ENCODE results near the gene PDGFRB.

DNA sequence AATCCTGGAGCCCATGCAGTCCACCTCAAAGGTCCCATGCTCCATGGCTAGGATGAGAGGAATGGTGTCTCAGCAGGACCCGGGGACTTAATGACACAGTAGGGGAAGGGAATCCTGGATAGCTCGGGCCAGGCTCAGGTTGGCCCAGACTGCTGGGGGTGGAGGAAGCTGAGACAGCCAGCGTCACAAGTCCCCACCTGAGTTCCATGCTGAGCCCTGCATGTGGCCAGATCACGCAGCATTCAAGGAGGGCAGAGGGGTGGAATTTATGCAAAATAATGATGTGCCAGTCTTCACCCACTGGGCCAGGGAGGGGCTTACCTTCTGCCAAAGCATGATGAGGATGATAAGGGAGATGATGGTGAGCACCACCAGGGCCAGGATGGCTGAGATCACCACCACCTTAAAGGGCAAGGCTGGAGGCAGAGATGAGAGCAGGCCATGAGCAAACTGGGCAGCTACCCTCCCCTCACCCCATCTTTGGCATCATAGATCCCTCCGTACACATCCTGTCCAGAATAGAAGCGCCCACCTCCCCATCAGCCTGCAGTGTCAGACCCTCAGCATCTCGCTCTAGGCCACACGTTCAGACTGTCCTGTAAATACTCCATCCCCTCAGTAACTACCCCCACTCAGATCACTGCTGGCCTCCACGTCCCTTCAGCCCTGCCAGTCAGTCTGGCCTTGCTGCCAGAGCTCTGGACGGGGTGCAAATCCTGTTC is 29.3 kb downstream of the PDGFRB start:
- TF ChIP-seq, protein P1, sequence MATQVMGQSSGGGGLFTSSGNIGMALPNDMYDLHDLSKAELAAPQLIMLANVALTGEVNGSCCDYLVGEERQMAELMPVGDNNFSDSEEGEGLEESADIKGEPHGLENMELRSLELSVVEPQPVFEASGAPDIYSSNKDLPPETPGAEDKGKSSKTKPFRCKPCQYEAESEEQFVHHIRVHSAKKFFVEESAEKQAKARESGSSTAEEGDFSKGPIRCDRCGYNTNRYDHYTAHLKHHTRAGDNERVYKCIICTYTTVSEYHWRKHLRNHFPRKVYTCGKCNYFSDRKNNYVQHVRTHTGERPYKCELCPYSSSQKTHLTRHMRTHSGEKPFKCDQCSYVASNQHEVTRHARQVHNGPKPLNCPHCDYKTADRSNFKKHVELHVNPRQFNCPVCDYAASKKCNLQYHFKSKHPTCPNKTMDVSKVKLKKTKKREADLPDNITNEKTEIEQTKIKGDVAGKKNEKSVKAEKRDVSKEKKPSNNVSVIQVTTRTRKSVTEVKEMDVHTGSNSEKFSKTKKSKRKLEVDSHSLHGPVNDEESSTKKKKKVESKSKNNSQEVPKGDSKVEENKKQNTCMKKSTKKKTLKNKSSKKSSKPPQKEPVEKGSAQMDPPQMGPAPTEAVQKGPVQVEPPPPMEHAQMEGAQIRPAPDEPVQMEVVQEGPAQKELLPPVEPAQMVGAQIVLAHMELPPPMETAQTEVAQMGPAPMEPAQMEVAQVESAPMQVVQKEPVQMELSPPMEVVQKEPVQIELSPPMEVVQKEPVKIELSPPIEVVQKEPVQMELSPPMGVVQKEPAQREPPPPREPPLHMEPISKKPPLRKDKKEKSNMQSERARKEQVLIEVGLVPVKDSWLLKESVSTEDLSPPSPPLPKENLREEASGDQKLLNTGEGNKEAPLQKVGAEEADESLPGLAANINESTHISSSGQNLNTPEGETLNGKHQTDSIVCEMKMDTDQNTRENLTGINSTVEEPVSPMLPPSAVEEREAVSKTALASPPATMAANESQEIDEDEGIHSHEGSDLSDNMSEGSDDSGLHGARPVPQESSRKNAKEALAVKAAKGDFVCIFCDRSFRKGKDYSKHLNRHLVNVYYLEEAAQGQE (IDR thresholded peaks at IDR 0.05; ENCODE audit: insufficient read depth in 1 of 2, low read depth in 2 of 2, low read length in 1 of 2): no peak
- no peak for TF ChIP-seq TCF7L2 (IDR thresholded peaks at IDR 0.05; ENCODE audit: low read depth, low read length)
- TF ChIP-seq, protein P2, sequence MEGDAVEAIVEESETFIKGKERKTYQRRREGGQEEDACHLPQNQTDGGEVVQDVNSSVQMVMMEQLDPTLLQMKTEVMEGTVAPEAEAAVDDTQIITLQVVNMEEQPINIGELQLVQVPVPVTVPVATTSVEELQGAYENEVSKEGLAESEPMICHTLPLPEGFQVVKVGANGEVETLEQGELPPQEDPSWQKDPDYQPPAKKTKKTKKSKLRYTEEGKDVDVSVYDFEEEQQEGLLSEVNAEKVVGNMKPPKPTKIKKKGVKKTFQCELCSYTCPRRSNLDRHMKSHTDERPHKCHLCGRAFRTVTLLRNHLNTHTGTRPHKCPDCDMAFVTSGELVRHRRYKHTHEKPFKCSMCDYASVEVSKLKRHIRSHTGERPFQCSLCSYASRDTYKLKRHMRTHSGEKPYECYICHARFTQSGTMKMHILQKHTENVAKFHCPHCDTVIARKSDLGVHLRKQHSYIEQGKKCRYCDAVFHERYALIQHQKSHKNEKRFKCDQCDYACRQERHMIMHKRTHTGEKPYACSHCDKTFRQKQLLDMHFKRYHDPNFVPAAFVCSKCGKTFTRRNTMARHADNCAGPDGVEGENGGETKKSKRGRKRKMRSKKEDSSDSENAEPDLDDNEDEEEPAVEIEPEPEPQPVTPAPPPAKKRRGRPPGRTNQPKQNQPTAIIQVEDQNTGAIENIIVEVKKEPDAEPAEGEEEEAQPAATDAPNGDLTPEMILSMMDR (IDR thresholded peaks at IDR 0.05): no peak
